GM12891 (cell line): Measurements from ENCODE around the gene TRPC6.

Experiments used
- POLR2A ChIP-seq: IDR thresholded peaks from 2 replicates; pipeline ENCODE4 v1.6.1; 2011; ENCODE audit warnings: low read depth, low read length, control low read depth
- POLR2AphosphoS5 ChIP-seq: IDR thresholded peaks from 2 replicates; pipeline ENCODE4 v1.6.1; 2011; ENCODE audit warnings: low read depth, low read length, control low read depth

GRCh38 chr11:101435408-101435973, 148.3 kb downstream of the TRPC6 start:
- no peak for TF ChIP-seq POLR2A
- no peak for TF ChIP-seq POLR2AphosphoS5
